HG02798 (cell line): ENCODE data around the gene B4GALT1.
"Not testable (repeated sequence)": the region's sequence is repeated elsewhere in the genome, so short reads cannot be mapped to it uniquely, and the experiment has no call there.

Experiments
- ATAC-seq: cut with Tn5 transposase; IDR thresholded peaks from one replicate; pipeline ENCODE4 v1.9.1; 2021; ENCODE audit warnings: mild to moderate bottlenecking; ENCODE audit not compliant: unreplicated experiment, poor library complexity

Gene B4GALT1

DNA sequence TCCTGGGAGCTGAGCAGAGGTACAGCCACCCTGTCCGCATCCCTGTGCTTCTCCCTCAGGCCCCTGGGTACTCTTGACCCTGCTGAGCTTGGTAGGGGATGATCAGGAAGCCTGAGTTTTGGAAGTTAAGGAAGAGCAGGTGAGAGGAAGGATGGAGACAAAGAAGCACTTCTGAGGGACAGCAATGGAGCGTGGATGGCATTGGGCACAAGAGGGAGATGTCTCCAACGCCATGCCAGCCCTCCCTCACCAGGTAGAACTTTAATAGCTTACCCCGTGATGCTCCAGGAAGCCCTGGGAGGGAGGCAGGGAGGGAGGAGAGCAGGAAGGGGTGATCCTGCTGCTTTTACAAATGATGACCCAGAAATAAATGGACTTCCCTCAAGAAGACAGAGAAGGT, 60.8 kb downstream of the B4GALT1 start:
- ATAC-seq: no peak

DNA sequence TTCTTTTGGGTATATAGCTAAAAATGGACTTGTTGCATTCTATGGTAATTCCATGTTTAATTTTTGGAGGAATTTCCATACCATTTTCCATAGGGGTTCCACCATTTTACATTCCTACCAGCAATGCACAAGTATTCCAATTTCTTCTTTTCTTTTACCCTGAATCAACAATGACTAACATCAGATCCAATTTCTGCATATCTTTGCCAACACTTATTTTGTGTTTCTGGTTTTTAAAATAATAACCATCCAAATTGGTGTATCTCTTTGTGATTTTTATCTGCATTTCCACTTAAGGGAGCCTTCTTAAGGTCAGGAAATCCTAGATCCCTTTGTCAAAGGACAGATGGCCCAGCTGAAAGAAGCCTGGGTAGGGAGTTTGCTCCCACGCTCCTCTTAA, 61.2 kb downstream of the B4GALT1 start:
- ATAC-seq: no peak

DNA sequence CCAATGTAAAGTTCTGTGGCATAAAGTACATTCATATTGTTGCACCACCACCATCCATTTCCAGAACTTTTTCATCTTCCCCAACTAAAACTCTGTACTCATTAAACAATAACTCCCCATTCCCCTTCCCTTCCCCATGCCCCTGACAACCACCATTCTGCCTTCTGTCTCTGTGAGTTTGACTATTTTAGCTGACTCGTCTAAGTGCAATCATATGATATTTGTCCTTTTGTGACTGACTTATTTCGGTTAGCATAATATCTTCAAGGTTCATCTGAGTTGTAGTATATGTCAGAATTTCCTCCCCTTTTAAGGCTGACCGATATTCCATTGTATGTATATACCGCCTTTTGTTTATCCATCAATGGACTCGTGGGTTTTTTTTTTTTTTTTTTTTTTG, 61.6 kb downstream of the B4GALT1 start:
- ATAC-seq: no peak

DNA sequence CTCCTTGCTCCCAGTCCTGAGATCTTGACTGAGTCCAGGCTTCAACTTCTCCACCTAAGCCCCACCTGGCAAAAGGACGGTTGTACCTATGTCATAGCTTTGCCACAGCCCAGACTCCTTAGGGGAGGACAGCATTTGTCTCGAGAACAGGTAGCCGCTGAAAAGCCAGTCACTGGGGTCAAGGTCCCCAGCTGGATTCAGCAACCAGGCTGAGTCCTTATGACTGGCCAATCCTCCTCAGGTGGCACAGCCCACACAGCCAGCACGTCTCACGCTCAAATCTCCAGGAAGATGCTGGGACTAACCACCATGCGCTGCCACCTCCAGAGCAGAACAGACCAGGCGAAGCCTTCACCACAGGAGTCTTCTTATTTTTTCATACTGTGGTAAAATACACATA, 62.7 kb downstream of the B4GALT1 start:
- no peak for ATAC-seq

DNA sequence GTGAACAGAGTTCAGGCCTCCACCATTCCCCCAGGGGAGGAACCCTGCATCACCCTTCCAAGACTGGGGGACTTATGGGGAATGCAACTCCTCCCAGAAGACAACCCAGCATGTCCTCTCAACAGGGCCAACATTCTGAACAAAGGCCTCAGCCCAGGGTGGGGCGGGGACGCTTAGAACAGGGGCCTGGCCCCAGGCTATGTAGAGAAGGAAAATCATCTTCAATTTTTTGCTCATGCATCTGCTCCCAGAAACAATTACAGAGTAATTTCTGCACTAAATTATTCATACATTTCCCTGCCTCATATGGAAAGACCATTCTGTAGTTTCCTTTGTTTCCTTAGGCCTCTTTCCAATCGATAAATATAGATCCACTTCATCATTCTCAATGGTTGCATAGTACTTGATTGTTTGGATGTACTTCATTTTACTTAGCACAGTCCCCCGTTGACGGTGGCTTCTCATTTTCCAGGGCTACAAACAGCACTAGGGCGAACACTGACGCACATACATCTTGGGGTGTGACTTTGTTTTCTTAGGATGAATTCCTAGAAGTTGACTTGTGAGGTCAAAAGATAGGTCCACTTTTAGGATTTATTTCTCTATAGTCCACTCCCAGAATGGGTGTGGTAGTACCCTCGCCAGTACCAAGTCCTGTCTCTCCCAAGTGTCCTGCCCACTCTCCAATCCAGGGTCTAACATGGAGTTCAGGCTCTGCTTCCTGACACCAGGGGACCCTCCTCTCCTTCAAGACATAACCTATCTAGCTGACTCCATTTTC, 63.4 kb downstream of the B4GALT1 start:
- no peak for ATAC-seq

DNA sequence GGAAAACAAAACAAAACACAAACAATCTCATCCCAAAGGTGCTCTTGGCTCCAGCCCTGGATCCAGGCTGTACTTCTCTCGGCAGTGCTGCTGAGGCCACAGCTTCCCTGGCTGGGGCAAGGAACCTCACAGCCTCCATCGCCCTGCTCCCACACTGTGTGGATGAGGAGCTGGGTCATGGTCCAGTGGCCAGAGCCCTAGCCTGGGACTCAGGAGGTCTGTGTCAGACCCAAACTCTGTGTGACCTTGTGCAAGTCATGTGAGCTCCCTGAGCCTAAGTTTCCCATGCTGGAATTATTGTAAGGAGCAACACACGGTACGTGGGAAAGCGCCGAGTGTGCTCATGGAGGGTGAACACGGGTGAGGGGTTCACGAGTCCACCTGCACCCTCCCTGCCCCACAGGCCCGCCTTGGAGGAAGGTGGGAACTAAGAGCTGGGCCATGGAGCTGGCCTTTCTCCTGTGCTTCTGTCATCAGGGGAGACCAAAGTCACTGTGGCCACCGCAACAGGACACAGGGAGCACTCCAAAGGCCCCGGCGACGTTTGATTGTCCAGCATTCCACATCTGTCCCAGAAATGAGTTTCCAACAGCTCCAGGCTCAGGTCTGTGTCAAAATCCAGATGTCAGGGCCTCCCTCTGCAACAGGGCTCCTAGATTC, 64.5 kb downstream of the B4GALT1 start:
- ATAC-seq: no peak

DNA sequence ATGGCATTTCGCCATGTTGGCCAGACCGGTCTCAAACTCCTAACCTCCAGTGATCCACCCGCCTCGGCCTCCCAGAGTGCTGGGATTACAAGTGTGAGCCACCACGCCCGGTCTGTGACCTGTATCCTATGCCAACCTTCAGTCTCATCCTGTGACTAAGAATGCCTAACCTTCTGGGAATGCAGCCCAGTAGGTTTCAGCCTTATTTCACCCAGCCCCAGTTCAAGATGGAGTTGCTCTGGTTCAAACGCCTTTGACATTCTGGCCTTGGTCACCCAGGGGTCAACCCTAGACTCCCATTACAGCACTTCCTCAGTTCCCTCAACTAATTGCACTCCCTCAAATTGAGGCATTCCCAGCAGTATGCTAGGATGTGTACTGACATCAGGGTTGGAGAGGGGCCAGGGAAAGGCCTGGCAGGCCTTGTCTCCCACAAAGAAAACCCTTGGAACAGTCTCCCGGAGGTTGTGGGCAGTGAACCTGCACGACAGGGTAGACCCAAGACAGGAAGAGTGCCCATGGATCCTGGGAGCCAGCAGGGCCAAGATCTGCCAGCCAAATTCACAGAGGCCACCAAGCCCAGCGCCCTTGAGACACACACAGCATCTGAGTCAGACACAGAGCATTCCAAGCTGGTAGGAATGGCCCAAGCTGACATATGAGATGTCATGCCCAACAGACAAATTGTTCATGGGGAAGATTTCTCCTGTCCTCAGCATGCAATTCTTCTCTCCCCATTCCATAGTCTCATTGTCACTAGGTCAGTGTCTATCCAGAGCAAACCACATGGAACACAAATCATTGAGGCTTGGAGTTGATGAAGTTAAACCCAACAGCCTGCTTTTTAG, 65.8 kb downstream of the B4GALT1 start:
- ATAC-seq: no peak

DNA sequence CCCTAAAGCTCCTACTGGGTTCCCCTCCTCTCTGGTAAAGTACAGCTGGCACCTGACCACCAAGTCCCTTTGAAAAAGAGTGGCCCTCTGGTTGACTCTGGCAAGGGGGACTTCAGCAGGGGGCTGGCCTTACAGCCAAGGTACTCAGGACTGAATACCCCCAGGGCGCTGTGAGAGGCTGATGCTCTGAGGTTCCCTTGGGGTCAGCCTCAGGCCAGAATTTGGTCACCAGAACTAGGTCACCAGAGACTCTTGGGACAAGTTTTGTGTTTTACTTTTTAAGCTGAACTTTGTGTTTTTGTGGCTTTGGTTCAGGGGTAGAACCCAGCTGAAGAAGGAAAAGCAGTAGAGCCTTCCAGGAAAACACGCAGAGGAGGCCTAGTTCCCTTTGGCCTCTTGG, 67.4 kb downstream of the B4GALT1 start:
- ATAC-seq: no peak

DNA sequence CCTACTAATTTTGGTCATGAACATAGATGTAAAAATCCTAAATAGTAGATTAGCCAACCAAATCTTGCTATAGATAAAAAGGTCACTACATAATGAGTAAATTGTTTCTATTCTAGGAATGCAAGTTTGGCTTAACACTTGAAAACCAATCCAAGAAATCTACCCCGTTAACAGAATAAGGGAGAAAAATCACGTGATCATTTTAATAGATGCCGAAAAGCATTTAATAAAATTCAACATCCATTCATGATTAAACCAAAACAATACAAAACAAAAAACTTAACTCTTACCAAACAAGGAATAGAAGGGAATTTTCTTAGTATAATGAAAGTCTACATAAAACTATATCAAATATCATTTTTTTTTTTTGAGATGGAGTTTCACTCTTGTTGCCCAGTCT, 69.9 kb downstream of the B4GALT1 start:
- ATAC-seq: no peak

DNA sequence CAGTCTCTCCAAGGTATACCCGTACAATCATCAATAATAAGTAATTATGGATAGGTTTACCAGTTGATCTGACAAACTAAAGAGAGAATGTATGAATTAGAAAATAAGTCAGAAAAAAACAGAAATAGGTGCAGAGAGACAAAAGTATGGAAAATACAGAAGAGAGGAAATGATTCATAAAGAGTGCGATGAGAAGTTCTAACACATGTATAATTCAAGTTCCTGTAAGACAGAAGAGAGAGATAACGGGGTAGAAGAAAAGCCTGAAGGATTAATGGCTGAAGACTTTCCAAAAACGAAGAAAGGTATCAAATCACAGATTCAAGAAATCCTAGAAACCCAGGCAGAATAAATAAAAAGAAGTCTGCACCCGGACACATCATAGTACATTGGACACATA, 74.5 kb downstream of the B4GALT1 start:
- no peak for ATAC-seq

DNA sequence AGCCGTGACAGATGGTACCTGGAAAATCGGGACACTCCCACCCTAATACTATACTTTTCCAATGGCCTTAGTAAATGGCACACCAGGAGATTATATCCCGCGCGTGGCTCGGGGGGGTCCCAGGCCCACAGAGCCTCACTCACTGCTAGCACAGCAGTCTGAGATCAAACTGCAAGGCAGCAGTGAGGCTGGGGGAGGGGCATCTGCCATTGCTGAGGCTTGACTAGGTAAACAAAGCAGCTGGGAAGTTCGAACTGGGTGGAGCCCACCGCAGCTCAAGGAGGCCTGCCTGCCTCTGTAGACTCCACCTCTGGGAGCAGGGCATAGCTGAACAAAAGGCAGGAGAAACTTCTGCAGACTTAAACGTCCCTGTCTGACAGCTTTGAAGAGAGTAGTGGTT, 81.5 kb downstream of the B4GALT1 start:
- not testable (repeated sequence) for ATAC-seq

DNA sequence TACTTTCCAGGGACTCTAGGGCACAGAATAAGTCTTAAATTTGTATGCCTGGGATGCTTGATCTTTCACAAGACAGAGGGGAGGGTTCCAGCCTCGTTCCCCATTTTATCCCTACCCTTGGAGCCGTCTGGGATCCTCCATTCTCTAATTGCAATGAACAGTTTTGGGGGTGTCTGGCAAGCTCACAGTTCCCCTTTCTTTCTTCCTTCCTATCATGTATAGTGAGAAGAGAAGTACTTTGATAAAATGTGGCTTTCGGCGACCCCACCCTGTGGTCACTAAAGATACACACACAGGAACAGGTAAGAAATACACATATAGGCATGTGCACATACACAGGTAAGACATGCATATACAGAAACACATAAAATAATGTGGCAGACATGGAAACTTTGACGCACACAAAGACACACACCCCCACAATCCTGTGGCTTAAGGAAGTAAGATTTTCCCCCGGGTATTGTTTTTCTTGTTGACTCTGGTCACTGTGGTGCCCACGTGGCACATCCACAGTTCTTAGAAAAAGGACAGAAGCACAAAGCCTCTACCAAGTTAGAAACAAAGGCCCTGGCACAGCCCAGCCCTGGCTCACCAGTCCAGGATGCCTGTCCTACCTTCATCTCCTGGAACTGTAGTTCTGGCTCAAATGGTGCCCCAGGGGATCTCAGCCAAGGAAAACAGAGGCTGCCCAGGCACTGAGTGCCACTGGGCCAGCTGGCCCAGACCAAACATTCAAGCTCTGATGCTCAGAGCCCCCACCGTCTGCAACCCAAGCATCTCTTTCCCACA, 84.4 kb downstream of the B4GALT1 start:
- ATAC-seq: no peak

DNA sequence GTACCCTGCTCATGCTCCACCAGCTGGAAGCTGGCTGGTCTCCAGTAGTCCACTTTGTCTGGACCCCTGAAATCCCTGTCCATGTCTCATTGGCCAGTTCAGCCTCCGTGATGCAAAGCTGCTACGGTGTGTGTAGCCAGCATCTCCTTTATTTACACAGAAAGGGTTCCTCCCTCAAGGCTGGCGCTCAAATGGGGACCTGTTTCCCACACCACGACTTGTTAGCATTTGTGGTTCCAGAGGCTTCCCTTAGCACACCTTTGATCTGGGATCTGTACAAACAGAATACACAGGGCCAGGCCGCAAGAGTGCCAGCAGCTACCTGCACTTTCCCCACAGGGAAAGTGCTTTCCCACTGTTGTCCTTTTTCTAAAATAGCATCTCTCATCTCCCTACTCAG, 85.0 kb downstream of the B4GALT1 start:
- no peak for ATAC-seq

DNA sequence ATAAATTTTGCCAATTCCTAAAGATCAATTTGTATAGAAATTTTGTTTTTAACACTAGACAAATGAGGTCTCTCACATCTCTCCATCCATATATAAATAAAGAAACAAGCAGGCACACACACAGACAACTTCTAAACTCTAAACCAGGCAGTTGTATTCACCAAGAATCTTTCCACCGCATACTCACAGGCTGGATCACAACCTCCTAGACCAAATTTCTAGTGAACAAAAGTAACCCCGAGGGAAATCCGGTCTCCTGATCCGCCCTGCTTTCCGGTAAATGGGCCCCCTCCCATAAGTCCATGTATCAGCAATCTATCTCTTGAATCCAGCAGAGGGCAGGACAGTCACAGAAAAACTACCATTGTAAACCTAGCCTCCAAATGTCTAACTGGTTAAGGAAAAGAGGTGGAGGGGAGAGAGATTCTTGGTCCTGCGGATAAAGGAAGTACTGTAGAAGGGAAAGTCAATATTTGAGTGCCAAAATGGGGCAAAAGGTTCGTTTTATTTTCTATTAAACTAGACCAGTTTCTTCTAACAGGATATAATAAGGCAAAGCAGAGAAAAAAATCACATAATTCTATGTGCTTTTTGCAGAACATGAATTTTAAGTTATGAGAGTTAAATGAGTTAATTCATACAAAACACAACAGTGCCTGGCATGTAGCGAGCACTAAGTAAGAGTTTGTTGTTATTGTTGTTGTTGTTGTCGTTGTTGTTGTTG, 85.8 kb downstream of the B4GALT1 start:
- ATAC-seq: no peak

DNA sequence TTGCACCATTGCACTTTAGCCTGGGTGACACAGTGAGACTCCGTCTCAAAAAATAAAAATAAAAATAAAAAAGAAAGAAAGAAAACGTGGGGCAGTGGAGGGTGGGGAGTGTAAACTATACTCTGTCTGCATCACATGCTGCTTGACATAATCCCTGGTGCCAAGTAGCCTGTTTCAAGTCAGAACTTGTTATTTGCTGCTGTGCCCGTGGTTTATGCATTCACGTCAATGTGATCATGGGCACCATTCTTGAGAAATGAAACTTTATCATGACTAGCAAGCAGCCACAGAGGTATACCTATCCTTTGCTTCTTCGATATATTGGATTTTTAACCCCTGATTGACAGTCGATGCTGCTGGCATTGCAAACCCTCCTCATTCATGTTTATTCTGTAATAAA, 86.6 kb downstream of the B4GALT1 start:
- no peak for ATAC-seq

DNA sequence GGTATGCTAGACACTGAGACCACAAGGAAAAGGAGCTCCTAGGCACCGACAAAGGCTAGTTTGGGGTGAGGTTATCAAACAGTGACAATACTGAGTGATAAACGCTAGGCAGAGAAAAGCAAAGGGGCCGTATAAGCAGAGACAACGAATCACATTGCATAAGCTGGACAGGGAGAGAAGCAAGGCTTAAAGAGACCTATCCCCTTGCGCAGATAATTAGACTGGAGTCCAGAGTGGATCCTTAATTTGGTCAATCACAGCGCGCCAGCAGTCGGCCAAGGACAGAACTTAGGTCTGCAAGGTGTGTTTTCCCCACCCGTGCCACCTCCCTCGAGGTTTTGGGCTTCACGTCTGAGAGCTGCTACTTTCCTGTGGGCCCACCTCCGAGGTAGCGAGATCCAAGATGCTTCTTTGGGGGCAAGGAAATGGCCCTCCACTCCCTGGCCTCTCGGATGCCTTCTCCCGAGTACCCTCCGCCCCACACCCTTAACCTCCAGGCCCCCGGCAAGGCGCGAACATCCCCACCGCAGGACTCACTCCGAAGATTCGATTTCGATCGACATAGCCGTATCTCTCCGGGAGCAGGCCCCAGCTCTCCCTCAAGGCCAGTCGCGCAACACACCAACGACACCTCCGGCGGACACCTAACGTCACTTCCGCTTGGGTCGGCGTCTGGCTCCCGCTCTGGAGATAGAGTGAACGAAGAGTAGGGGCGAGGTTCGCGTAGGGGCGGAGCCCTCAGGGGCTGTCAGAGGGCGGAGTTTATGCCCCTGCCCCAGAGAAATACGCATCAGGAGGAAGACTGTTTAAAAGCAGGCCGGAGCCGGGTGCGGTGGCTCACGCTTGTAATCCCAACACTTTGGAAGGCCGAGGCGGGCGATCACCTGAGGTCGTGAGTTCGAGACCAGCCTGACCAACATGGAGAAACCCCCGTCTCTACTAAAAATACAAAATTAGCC, 90.8 kb downstream of the B4GALT1 start, which contains the start of gene SMU1:
Gene SMU1, minus strand, starts transcription at position 629 of the 959 bp plus-strand sequence. Its CDS starts 66 bp downstream, at position 563.
- ATAC-seq: peak; percentile 100

DNA sequence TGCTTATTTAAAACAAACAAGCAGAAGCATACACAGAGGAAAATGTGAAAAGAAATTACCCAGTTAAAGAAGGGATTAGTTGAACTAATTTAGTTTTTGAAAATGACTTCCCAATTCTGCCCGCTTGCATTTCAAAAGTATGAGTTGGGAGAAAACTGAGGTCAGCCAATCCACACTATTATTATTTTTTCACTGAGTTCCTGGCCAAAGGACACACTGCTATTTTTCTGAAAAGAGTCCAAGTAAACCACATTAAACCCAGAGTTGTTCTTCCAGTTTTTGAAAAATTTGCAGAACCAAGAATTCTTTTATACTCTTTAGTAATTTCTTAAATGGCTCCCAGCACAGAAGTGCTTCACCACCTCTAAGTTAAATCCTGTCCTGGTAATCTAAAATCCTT, 98.1 kb downstream of the B4GALT1 start:
- ATAC-seq: no peak
